OCI-LY7 (cell line): Measurements from ENCODE around the gene RAB3D. TPM values are rescaled to one million over a fixed set of nuclear protein-coding genes. Genes with fewer than 3 reads are reported as not detected.

Experiments used
- BruUV-seq: library from RNA; stranded (reverse); fragments of 400-500 nt; replicated peaks from 2 replicates; lab custom pipeline; 2021; lab: Mats Ljungman, UMichigan
- CTCF ChIA-PET: fragments of 300-600 bp; sonication (Branson Sonifier 250); formaldehyde crosslinking; loops from one replicate; lab custom pipeline; 2022; ENCODE audit warnings: antibody characterized with exemption; ENCODE audit not compliant: unreplicated experiment; lab: Charles Lee
- POLR2A ChIA-PET: fragments of 300-600 bp; sonication (Branson Sonifier 250); formaldehyde crosslinking; loops from one replicate; lab custom pipeline; 2022; ENCODE audit warnings: antibody characterized with exemption; lab: Charles Lee
- DNase-seq: peaks from one replicate; pipeline ENCODE4 v3.0.0-alpha.2; 2015; ENCODE audit warnings: low spot score
- H2AFZ ChIP-seq: fragments of 200-600 bp; sonication (generic), shearing (Covaris generic); 2 replicates; pipeline ENCODE4 v1.6.1; 2014; ENCODE audit warnings: mild to moderate bottlenecking, antibody characterized with exemption, low read length, moderate library complexity
- H3K27ac ChIP-seq: fragments of 200-600 bp; sonication (generic); 2 replicates; pipeline ENCODE4 v1.5.1; 2014; ENCODE audit warnings: mixed run types, low read depth, mild to moderate bottlenecking, moderate library complexity, low read length, inconsistent platforms; ENCODE audit not compliant: poor library complexity, severe bottlenecking
- H3K36me3 ChIP-seq: fragments of 200-600 bp; sonication (generic); 2 replicates; pipeline ENCODE4 v1.6.1; 2014; ENCODE audit warnings: mild to moderate bottlenecking, antibody characterized with exemption, low read length, moderate library complexity, mixed read lengths; ENCODE audit not compliant: insufficient read depth
- H3K4me1 ChIP-seq: fragments of 200-600 bp; sonication (generic); 2 replicates; pipeline ENCODE4 v1.5.1; 2014; ENCODE audit warnings: mild to moderate bottlenecking, low read length; ENCODE audit not compliant: insufficient read depth, poor library complexity, severe bottlenecking
- H3K4me2 ChIP-seq: fragments of 200-600 bp; sonication (generic); 2 replicates; pipeline ENCODE4 v1.6.1; 2014; ENCODE audit warnings: mild to moderate bottlenecking, low read length
- H3K4me3 ChIP-seq: fragments of 200-600 bp; sonication (generic); 2 replicates; pipeline ENCODE4 v1.5.1; 2014; ENCODE audit warnings: mild to moderate bottlenecking, low read depth, low read length; ENCODE audit not compliant: poor library complexity, severe bottlenecking
- H3K79me2 ChIP-seq: fragments of 200-600 bp; sonication (generic); 2 replicates; pipeline ENCODE4 v1.6.1; 2016; ENCODE audit warnings: low read depth, mild to moderate bottlenecking, low read length, moderate library complexity, mixed read lengths; ENCODE audit not compliant: insufficient read depth
- H3K9me2 ChIP-seq: fragments of 200-600 bp; sonication (generic); 2 replicates; pipeline ENCODE4 v1.6.1; 2016; ENCODE audit warnings: mild to moderate bottlenecking, low read length, mixed read lengths; ENCODE audit not compliant: insufficient read depth
- H3K9me3 ChIP-seq: fragments of 200-600 bp; sonication (generic); 2 replicates; pipeline ENCODE4 v1.6.1; 2014; ENCODE audit warnings: mild to moderate bottlenecking, mixed run types, low read length, mixed read lengths
- H4K20me1 ChIP-seq: fragments of 200-600 bp; sonication (generic); 2 replicates; pipeline ENCODE4 v1.6.1; 2014; ENCODE audit warnings: mild to moderate bottlenecking, antibody characterized with exemption, low read length, moderate library complexity, mixed read lengths; ENCODE audit not compliant: insufficient read depth
- EZH2phosphoT487 ChIP-seq: fragments of 200-600 bp; sonication (generic); IDR thresholded peaks from 2 replicates; pipeline ENCODE4 v1.6.1; 2018; ENCODE audit warnings: low read depth, borderline replicate concordance, mild to moderate bottlenecking, mixed run types, antibody characterized with exemption, low read length, moderate library complexity, mixed read lengths
- intact Hi-C: fragments of 100-400 bp; cut with micrococcal nuclease; formaldehyde crosslinking; loops from one replicate; pipeline ENCODE4 v1.10.0; 2022; ENCODE audit not compliant: unreplicated experiment
- total RNA-seq, 2 experiments: library from RNA; depleted of rRNA in 1 of 2; stranded (reverse); fragments of >200 nt in 1 of 2; shearing (Covaris generic) in 1 of 2; gene quantifications; 2 replicates each; pipeline ENCODE4 v1.2.3, GENCODE V29; 2014 to 2022
- TF ChIP-seq, protein P1 (sequence below): fragments of 200-600 bp; sonication (generic); conservative IDR thresholded peaks from 2 replicates; pipeline ENCODE4 v1.5.1; 2014; ENCODE audit warnings: mild to moderate bottlenecking, antibody characterized with exemption, low read length, moderate library complexity, mixed read lengths

Gene RAB3D
- total RNA-seq, 2 experiments from 2014 or later = 1.9 to 8.4 TPM

DNA sequence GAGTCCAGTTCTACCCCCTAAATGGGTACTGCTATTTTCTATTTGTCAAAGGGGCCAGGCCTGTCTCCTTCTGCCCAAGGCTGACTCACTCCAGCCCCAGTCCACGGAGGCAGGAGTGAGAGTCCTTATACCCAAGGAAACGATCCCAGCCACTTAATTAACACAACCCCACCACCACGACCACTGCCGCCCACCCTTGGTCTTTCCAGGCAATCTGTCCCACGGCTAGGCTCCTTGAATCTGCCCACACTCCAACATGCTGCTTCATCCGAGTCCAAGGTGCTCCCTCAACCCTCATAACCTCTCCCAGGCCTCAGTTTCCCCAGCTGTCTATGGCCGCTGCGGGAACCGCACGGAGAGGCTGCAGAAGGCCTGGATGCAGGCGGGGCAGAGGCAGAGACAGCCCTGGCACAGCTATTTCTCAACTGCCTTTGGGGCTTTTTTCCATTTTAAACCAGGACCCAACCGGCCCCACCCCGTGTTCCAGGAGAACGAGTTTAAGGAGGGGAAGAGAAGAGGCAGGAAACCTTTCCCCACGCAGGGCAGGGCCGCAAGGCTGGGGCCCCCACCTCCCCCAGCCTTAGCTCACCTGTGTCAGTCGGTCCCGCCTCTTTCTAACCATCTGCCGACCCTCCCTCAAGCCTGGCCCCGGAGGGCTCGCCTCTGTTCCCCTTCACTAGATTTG is 746 bp downstream of the RAB3D start:
- Histone ChIP-seq H3K9me2 (no peaks in the 10 kb centered on the region), H3K36me3 (peaks cover 7% of the 10 kb centered on the region), H3K4me1 (peaks cover 21% of the 10 kb centered on the region), H4K20me1 (no peaks in the 10 kb centered on the region), H3K9me3 (no peaks in the 10 kb centered on the region), H2AFZ (peak overlapping the region; percentile 75), H3K27ac (no peak overlapping the region), H3K4me2 (peak overlapping the region; percentile 87), H3K4me3 (peak overlapping the region; percentile 74), H3K79me2 (no peaks in the 10 kb centered on the region)
- intact Hi-C loops = no loop called here
- POLR2A ChIA-PET = interaction anchor here (1.0 kb wide), 1 partner anchor 16 kb away, joined by 3 read pairs; no protein-coding TSS in a partner anchor
- DNase-seq = no peak
- CTCF ChIA-PET = no interaction called here
- TF ChIP-seq EZH2phosphoT487 = no peak
- TF ChIP-seq, protein P1, sequence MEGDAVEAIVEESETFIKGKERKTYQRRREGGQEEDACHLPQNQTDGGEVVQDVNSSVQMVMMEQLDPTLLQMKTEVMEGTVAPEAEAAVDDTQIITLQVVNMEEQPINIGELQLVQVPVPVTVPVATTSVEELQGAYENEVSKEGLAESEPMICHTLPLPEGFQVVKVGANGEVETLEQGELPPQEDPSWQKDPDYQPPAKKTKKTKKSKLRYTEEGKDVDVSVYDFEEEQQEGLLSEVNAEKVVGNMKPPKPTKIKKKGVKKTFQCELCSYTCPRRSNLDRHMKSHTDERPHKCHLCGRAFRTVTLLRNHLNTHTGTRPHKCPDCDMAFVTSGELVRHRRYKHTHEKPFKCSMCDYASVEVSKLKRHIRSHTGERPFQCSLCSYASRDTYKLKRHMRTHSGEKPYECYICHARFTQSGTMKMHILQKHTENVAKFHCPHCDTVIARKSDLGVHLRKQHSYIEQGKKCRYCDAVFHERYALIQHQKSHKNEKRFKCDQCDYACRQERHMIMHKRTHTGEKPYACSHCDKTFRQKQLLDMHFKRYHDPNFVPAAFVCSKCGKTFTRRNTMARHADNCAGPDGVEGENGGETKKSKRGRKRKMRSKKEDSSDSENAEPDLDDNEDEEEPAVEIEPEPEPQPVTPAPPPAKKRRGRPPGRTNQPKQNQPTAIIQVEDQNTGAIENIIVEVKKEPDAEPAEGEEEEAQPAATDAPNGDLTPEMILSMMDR = no peak
- BruUV-seq = no TSS peak

DNA sequence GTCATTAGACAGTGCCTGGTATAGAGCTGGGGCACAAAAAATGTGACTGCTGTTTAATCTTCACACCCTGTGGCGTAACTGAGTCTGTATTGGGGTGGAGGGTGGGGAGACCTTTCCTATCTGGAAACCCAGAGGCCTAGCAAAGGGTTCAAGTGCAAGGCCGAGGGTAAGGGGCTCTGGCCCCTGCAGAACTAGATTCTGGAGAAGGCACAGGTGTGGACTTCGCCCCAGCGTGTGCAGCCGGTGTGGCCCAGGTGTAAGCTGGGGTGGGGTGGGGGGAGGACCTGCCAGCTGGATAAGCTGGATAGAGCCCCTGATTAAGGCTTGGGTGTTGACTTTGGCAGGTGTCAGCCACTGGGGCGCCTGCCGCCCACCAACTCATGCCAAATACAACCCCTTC is 1.3 kb downstream of the RAB3D start:
- intact Hi-C loops = no loop called here
- DNase-seq = no peak
- H3K4me3 ChIP-seq = no peak overlapping the region
- H3K9me3 ChIP-seq = no peaks in the 10 kb centered on the region
- no peak for TF ChIP-seq EZH2phosphoT487
- TF ChIP-seq, protein P1 = no peak
- H3K27ac ChIP-seq = no peak overlapping the region
- CTCF ChIA-PET = no interaction called here
- no TSS peak for BruUV-seq
- H4K20me1 ChIP-seq = no peaks in the 10 kb centered on the region
- H3K9me2 ChIP-seq = no peaks in the 10 kb centered on the region
- H3K36me3 ChIP-seq = peaks cover 7% of the 10 kb centered on the region
- POLR2A ChIA-PET = interaction anchor here (0.7 kb wide), 2 partner anchors 33 to 459 kb away, joined by 3 to 4 read pairs; no protein-coding TSS in a partner anchor
- H3K4me1 ChIP-seq = peaks cover 21% of the 10 kb centered on the region
- no peak overlapping the region for H3K4me2 ChIP-seq
- H3K79me2 ChIP-seq = no peaks in the 10 kb centered on the region
- no peak overlapping the region for H2AFZ ChIP-seq

- H3K79me2 ChIP-seq = no peaks in the 10 kb centered on the region
- ChIA-PET POLR2A (no interaction called here), CTCF (no interaction called here)
- H3K27ac ChIP-seq = no peak overlapping the region
- no peaks in the 10 kb centered on the region for H3K9me3 ChIP-seq
- TF ChIP-seq, protein P1 = no peak
- no peak for TF ChIP-seq EZH2phosphoT487
- no peak overlapping the region for H2AFZ ChIP-seq
- intact Hi-C loops = no loop called here
- no TSS peak for BruUV-seq
- no peaks in the 10 kb centered on the region for H4K20me1 ChIP-seq
- H3K36me3 ChIP-seq = peaks cover 7% of the 10 kb centered on the region
- DNase-seq = no peak
- H3K4me1 ChIP-seq = peaks cover 21% of the 10 kb centered on the region
- H3K4me3 ChIP-seq = no peak overlapping the region
- H3K9me2 ChIP-seq = no peaks in the 10 kb centered on the region
- no peak overlapping the region for H3K4me2 ChIP-seq
Measured at GRCh38 chr19:11337080-11337479, 2.4 kb downstream of the RAB3D start.
